ENCODE results near the gene POLR3A. TPM values are rescaled to one million over a fixed set of nuclear protein-coding genes. Genes with fewer than 3 reads are reported as not detected.

The POLR3A gene
- total and polyA plus RNA-seq, 2 of the 13 experiments (the other 11 are each of a cell fraction or from before 2014, with no cell fraction given) = 13.6 to 19.2 TPM

DNA sequence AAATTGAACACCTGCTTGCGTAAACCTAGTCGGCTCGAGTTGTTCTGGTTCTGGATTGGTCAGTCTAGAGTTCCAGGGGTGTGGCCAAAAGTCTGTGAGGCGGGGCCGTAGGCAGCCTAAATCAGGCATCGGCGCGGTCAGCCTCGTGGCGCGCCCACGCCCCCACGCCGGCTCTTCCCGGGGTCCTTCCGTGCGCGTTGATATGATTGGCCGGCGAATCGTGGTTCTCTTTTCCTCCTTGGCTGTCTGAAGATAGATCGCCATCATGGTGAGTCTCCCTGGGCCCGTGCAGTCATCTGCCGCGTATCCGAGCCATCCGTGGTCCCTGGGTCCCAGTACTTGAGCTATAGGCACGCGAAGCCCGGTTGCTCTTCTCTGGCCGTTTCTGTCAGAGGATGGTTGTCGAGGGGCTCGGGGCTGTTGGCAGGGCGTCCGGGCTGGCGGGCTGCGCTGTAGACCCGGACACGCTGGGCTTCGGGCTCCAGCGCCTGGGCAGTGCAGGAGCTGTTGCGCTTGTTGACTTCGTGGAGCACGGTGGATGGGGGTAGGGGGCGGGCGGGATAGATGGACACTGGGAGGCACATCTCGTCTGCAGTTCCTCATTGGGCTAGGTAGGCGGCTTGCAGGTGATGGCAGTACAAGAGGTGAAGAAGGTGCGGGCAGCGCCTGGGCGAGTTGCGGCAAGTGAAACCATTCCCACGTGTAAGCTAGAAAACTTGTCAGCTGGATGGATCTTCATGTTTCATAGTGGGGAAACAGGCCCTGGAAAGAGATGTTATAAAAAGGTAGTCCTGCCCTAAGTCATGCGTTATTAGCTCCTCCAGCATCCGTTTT is 4.5 kb upstream of the POLR3A start, which contains the start of gene RPS24 (continued):
- no peak for TF ChIP-seq HOXA7 (CRISPR knock-in tag; IDR thresholded peaks at IDR 0.05)
- TF ChIP-seq U2AF2 (IDR thresholded peaks at IDR 0.05; ENCODE audit: low read depth, low read length) = no peak
- TF ChIP-seq MED13 (CRISPR knock-in tag; IDR thresholded peaks at IDR 0.05) = peak; percentile 64; the same call in 1 of the 2 replicates
- no peak for TF ChIP-seq TBL1XR1 (IDR thresholded peaks at IDR 0.05; ENCODE audit: borderline replicate concordance, low read length, partially characterized antibody)
- TF ChIP-seq ZNF549 (CRISPR knock-in tag; IDR thresholded peaks at IDR 0.05) = no peak
- no peak for TF ChIP-seq ZNF10 (CRISPR knock-in tag; IDR thresholded peaks at IDR 0.05; ENCODE audit: borderline replicate concordance, low read depth)
- TF ChIP-seq ZNF337 (CRISPR knock-in tag; IDR thresholded peaks at IDR 0.05; ENCODE audit: borderline replicate concordance, low read depth) = peak; percentile 90; the same call in 1 of the 2 replicates
- peak; percentile 83 for TF ChIP-seq GABPB1 (CRISPR knock-in tag; IDR thresholded peaks at IDR 0.05)
- TF ChIP-seq, protein P1, sequence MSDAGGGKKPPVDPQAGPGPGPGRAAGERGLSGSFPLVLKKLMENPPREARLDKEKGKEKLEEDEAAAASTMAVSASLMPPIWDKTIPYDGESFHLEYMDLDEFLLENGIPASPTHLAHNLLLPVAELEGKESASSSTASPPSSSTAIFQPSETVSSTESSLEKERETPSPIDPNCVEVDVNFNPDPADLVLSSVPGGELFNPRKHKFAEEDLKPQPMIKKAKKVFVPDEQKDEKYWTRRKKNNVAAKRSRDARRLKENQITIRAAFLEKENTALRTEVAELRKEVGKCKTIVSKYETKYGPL (CRISPR knock-in tag; IDR thresholded peaks at IDR 0.05) = 0 out of 2 replicates have a peak, but pooled peaks have one; percentile 24
- TF ChIP-seq CREM (IDR thresholded peaks at IDR 0.05) = peak; percentile 73
- no peak for TF ChIP-seq CREM (CRISPR knock-in tag; IDR thresholded peaks at IDR 0.05)
- TF ChIP-seq PHB2 (IDR thresholded peaks at IDR 0.05; ENCODE audit: partially characterized antibody) = no peak
- no peak for TF ChIP-seq U2AF1 (optimal IDR thresholded peaks at IDR 0.05; ENCODE audit: low read depth, low read length)
- no peak for TF ChIP-seq ZFYVE20 (CRISPR knock-in tag; IDR thresholded peaks at IDR 0.05; ENCODE audit: borderline replicate concordance, low read depth)
- TF ChIP-seq HES4 (CRISPR knock-in tag; IDR thresholded peaks at IDR 0.05; ENCODE audit: borderline replicate concordance) = peak; percentile 88
- peak; percentile 84 for TF ChIP-seq NFYB (CRISPR knock-in tag; IDR thresholded peaks at IDR 0.05)
- TF ChIP-seq NCOR1 (IDR thresholded peaks at IDR 0.05; ENCODE audit: borderline replicate concordance, low read length) = no peak
- no peak for TF ChIP-seq TCF7L2 (IDR thresholded peaks at IDR 0.05; ENCODE audit: low read depth, low read length)
- TF ChIP-seq TBX2 (CRISPR knock-in tag; IDR thresholded peaks at IDR 0.05; ENCODE audit: borderline replicate concordance) = peak; percentile 78
- TF ChIP-seq KLF12 (CRISPR knock-in tag; IDR thresholded peaks at IDR 0.05; ENCODE audit: borderline replicate concordance) = peak; percentile 73; the same call in 1 of the 2 replicates
- TF ChIP-seq, protein P2, sequence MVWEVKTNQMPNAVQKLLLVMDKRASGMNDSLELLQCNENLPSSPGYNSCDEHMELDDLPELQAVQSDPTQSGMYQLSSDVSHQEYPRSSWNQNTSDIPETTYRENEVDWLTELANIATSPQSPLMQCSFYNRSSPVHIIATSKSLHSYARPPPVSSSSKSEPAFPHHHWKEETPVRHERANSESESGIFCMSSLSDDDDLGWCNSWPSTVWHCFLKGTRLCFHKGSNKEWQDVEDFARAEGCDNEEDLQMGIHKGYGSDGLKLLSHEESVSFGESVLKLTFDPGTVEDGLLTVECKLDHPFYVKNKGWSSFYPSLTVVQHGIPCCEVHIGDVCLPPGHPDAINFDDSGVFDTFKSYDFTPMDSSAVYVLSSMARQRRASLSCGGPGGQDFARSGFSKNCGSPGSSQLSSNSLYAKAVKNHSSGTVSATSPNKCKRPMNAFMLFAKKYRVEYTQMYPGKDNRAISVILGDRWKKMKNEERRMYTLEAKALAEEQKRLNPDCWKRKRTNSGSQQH (CRISPR knock-in tag; IDR thresholded peaks at IDR 0.05; ENCODE audit: low read depth) = no peak
- 0 out of 2 replicates have a peak, but pooled peaks have one; percentile 41 for TF ChIP-seq XBP1 (CRISPR knock-in tag; IDR thresholded peaks at IDR 0.05)
- TF ChIP-seq TEAD2 (CRISPR knock-in tag; IDR thresholded peaks at IDR 0.05) = no peak
- TF ChIP-seq TAF15 (IDR thresholded peaks at IDR 0.05; ENCODE audit: low read depth, low read length, poor library complexity, severe bottlenecking) = peak; percentile 65
- TF ChIP-seq ZNF333 (CRISPR knock-in tag; IDR thresholded peaks at IDR 0.05; ENCODE audit: borderline replicate concordance) = peak; percentile 85; the same call in 1 of the 2 replicates
- no peak for TF ChIP-seq ZFP36 (IDR thresholded peaks at IDR 0.05; ENCODE audit: borderline replicate concordance, low read depth, low read length, partially characterized antibody)
- no peak for TF ChIP-seq ADNP (CRISPR knock-in tag; IDR thresholded peaks at IDR 0.05)
- no peak for TF ChIP-seq SP1 (IDR thresholded peaks at IDR 0.05)
- TF ChIP-seq SP1 (CRISPR knock-in tag; IDR thresholded peaks at IDR 0.05) = peak; percentile 82; the same call in 1 of the 2 replicates
- TF ChIP-seq AGO1 (IDR thresholded peaks at IDR 0.05; ENCODE audit: low read depth, low read length, poor library complexity, severe bottlenecking) = no peak
